Activated naive CD8-positive, alpha-beta T cell treated with anti-CD3 and anti-CD28 coated beads for 36 hours (primary cell): ENCODE data around the gene IFI27L2. TPM values are rescaled to one million over a fixed set of nuclear protein-coding genes. Genes with fewer than 3 reads are reported as not detected.

Source experiments
- DNase-seq: peaks from one replicate; pipeline ENCODE4 v3.0.0; 2021
- H3K27ac Mint-ChIP-seq: one replicate; pipeline ENCODE4 v1.8.0; 2022; ENCODE audit warnings: mild to moderate bottlenecking, moderate library complexity, mixed read lengths
- H3K27me3 Mint-ChIP-seq: one replicate; pipeline ENCODE4 v1.8.0; 2022; ENCODE audit warnings: mild to moderate bottlenecking, mixed read lengths
- H3K36me3 Mint-ChIP-seq: one replicate; pipeline ENCODE4 v1.8.0; 2021; ENCODE audit warnings: mild to moderate bottlenecking, mixed read lengths
- H3K4me1 Mint-ChIP-seq: one replicate; pipeline ENCODE4 v1.8.0; 2021; ENCODE audit warnings: mixed read lengths
- H3K4me3 Mint-ChIP-seq: one replicate; pipeline ENCODE4 v1.8.0; 2022; ENCODE audit warnings: mild to moderate bottlenecking, moderate library complexity, mixed read lengths
- H3K9me3 Mint-ChIP-seq: one replicate; pipeline ENCODE4 v1.8.0; 2022; ENCODE audit warnings: mixed read lengths
- total RNA-seq, 2 experiments: library from RNA; stranded (reverse); gene quantifications; one replicate each; pipeline ENCODE4 v1.2.3, GENCODE V29; 2021

Gene IFI27L2
- 10 to 100 TPM; 51.5 to 55.6 TPM for total RNA-seq

- H3K27me3 Mint-ChIP-seq, result no peaks in the 10 kb centered on the region
- H3K4me3 Mint-ChIP-seq, result peak within 1 kb of the TSS; percentile 89
- peak; percentile 70 for DNase-seq
- H3K36me3 Mint-ChIP-seq, result peaks cover 2% of the 10 kb centered on the region
- no peaks in the 10 kb centered on the region for H3K9me3 Mint-ChIP-seq
- H3K4me1 Mint-ChIP-seq, result peaks cover 18% of the 10 kb centered on the region
- peak within 1 kb of the TSS; percentile 80 for H3K27ac Mint-ChIP-seq
Measured at GRCh38 chr14:94129111-94129757, at the start of gene IFI27L2. TSS of gene IFI27L2 (minus strand) at chr14:94129604. CDS start at chr14:94129564, 40 bp downstream.

GRCh38 chr14:94177806-94178205 lies 48.4 kb upstream of the IFI27L2 start:
- H3K36me3 Mint-ChIP-seq, result no peaks in the 10 kb centered on the region
- H3K9me3 Mint-ChIP-seq, result no peaks in the 10 kb centered on the region
- H3K4me3 Mint-ChIP-seq, result no peak overlapping the region
- H3K27ac Mint-ChIP-seq, result no peak overlapping the region
- peaks cover 35% of the 10 kb centered on the region for H3K4me1 Mint-ChIP-seq
- peaks cover 32% of the 10 kb centered on the region for H3K27me3 Mint-ChIP-seq
- no peak for DNase-seq

GRCh38 chr14:94176808-94177207 lies 47.4 kb upstream of the IFI27L2 start:
- Mint-ChIP-seq H3K9me3 (no peaks in the 10 kb centered on the region), H3K4me3 (no peak overlapping the region), H3K27ac (no peak overlapping the region), H3K27me3 (peaks cover 36% of the 10 kb centered on the region), H3K36me3 (no peaks in the 10 kb centered on the region), H3K4me1 (peaks cover 35% of the 10 kb centered on the region)
- no peak for DNase-seq

GRCh38 chr14:94175747-94176146 lies 46.3 kb upstream of the IFI27L2 start:
- Mint-ChIP-seq H3K4me1 (peaks cover 32% of the 10 kb centered on the region), H3K27me3 (peaks cover 38% of the 10 kb centered on the region), H3K4me3 (peak overlapping the region; percentile 68), H3K36me3 (no peaks in the 10 kb centered on the region), H3K27ac (no peak overlapping the region), H3K9me3 (no peaks in the 10 kb centered on the region)
- no peak for DNase-seq

GRCh38 chr14:94175011-94175745 lies 45.8 kb upstream of the IFI27L2 start:
- peak overlapping the region; percentile 68 for H3K4me3 Mint-ChIP-seq
- H3K4me1 Mint-ChIP-seq, result peaks cover 29% of the 10 kb centered on the region
- no peaks in the 10 kb centered on the region for H3K36me3 Mint-ChIP-seq
- H3K27me3 Mint-ChIP-seq, result peaks cover 38% of the 10 kb centered on the region
- DNase-seq, result no peak
- no peaks in the 10 kb centered on the region for H3K9me3 Mint-ChIP-seq
- H3K27ac Mint-ChIP-seq, result no peak overlapping the region

GRCh38 chr14:94174604-94175010 lies 45.2 kb upstream of the IFI27L2 start:
- no peak for DNase-seq
- no peaks in the 10 kb centered on the region for H3K36me3 Mint-ChIP-seq
- peak overlapping the region; percentile 68 for H3K4me3 Mint-ChIP-seq
- H3K27ac Mint-ChIP-seq, result no peak overlapping the region
- peaks cover 38% of the 10 kb centered on the region for H3K27me3 Mint-ChIP-seq
- peaks cover 28% of the 10 kb centered on the region for H3K4me1 Mint-ChIP-seq
- H3K9me3 Mint-ChIP-seq, result no peaks in the 10 kb centered on the region

- Mint-ChIP-seq H3K9me3 (no peaks in the 10 kb centered on the region), H3K27me3 (peaks cover 38% of the 10 kb centered on the region), H3K4me3 (peak within 1 kb of the TSS; percentile 76), H3K36me3 (no peaks in the 10 kb centered on the region), H3K4me1 (peaks cover 27% of the 10 kb centered on the region), H3K27ac (no peak within 1 kb of the TSS)
- peak; percentile 89 for DNase-seq
Measured at GRCh38 chr14:94173885-94174603, 44.6 kb upstream of the IFI27L2 start, which contains the start of gene PPP4R4. TSS of gene PPP4R4 (plus strand) at chr14:94174322. CDS start at chr14:94174466, 144 bp downstream.

GRCh38 chr14:94173471-94173884 lies 44.1 kb upstream of the IFI27L2 start:
- DNase-seq, result no peak
- no peaks in the 10 kb centered on the region for H3K9me3 Mint-ChIP-seq
- H3K27me3 Mint-ChIP-seq, result peaks cover 34% of the 10 kb centered on the region
- H3K36me3 Mint-ChIP-seq, result no peaks in the 10 kb centered on the region
- peak overlapping the region; percentile 76 for H3K4me3 Mint-ChIP-seq
- H3K4me1 Mint-ChIP-seq, result peaks cover 27% of the 10 kb centered on the region
- no peak overlapping the region for H3K27ac Mint-ChIP-seq

- H3K9me3 Mint-ChIP-seq, result no peaks in the 10 kb centered on the region
- H3K36me3 Mint-ChIP-seq, result no peaks in the 10 kb centered on the region
- H3K27ac Mint-ChIP-seq, result no peak overlapping the region
Measured at GRCh38 chr14:94172545-94172944, 43.1 kb upstream of the IFI27L2 start.

GRCh38 chr14:94171208-94171607 lies 41.8 kb upstream of the IFI27L2 start:
- DNase-seq, result no peak
- H3K27ac Mint-ChIP-seq, result no peak overlapping the region
- peaks cover 15% of the 10 kb centered on the region for H3K4me1 Mint-ChIP-seq
- peaks cover 28% of the 10 kb centered on the region for H3K27me3 Mint-ChIP-seq
- H3K9me3 Mint-ChIP-seq, result no peaks in the 10 kb centered on the region
- no peak overlapping the region for H3K4me3 Mint-ChIP-seq
- H3K36me3 Mint-ChIP-seq, result no peaks in the 10 kb centered on the region

More at GRCh38 chr14:94172545-94172944, 43.1 kb upstream of the IFI27L2 start:
- Mint-ChIP-seq H3K27me3 (peaks cover 34% of the 10 kb centered on the region), H3K4me1 (peaks cover 21% of the 10 kb centered on the region), H3K4me3 (no peak overlapping the region)
- no peak for DNase-seq

GRCh38 chr14:94170136-94170535 lies 40.7 kb upstream of the IFI27L2 start:
- peaks cover 17% of the 10 kb centered on the region for H3K27me3 Mint-ChIP-seq
- H3K36me3 Mint-ChIP-seq, result no peaks in the 10 kb centered on the region
- no peaks in the 10 kb centered on the region for H3K9me3 Mint-ChIP-seq
- H3K4me1 Mint-ChIP-seq, result peaks cover 6% of the 10 kb centered on the region
- H3K27ac Mint-ChIP-seq, result no peak overlapping the region
- no peak for DNase-seq
- H3K4me3 Mint-ChIP-seq, result no peak overlapping the region

- H3K4me1 Mint-ChIP-seq, result peaks cover 28% of the 10 kb centered on the region
- no peak for DNase-seq
- no peaks in the 10 kb centered on the region for H3K9me3 Mint-ChIP-seq
- no peaks in the 10 kb centered on the region for H3K27me3 Mint-ChIP-seq
- no peak overlapping the region for H3K27ac Mint-ChIP-seq
- H3K4me3 Mint-ChIP-seq, result no peak overlapping the region
- H3K36me3 Mint-ChIP-seq, result no peaks in the 10 kb centered on the region
Measured at GRCh38 chr14:94165744-94166143, 36.3 kb upstream of the IFI27L2 start.

GRCh38 chr14:94164685-94165431 lies 35.5 kb upstream of the IFI27L2 start:
- Mint-ChIP-seq H3K36me3 (no peaks in the 10 kb centered on the region), H3K27ac (no peak overlapping the region), H3K9me3 (no peaks in the 10 kb centered on the region), H3K4me1 (peaks cover 32% of the 10 kb centered on the region), H3K27me3 (no peaks in the 10 kb centered on the region), H3K4me3 (no peak overlapping the region)
- peak; percentile 29 for DNase-seq

GRCh38 chr14:94163796-94164195 lies 34.4 kb upstream of the IFI27L2 start:
- H3K27me3 Mint-ChIP-seq, result no peaks in the 10 kb centered on the region
- no peaks in the 10 kb centered on the region for H3K9me3 Mint-ChIP-seq
- H3K27ac Mint-ChIP-seq, result no peak overlapping the region
- H3K4me1 Mint-ChIP-seq, result peaks cover 32% of the 10 kb centered on the region
- H3K36me3 Mint-ChIP-seq, result no peaks in the 10 kb centered on the region
- DNase-seq, result no peak
- no peak overlapping the region for H3K4me3 Mint-ChIP-seq
